ENCODE results near the gene DRAXIN. TPM values are rescaled to one million over a fixed set of nuclear protein-coding genes. Genes with fewer than 3 reads are reported as not detected.

The DRAXIN gene
- total RNA-seq, 1 experiment from 2014 or later: 20.5 TPM

DNA sequence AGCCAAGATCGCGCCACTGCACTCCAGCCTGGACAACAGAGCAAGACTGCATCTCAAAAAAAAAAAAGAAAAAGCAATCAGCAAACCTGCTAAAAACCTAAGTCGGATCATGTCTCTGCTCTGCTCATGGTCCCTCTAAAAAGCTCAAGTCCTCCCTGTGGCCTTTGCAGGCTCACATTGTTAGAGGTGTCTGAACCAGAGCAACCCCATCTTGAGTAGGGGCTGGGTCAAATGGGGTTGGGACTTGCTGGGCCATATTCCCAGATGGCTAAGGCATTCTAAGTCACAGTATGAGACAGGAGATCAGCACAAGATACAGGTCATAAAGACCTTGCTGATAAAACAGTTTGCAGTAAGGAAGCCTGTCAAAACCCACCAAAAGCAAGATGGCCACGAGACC lies 3.0 kb upstream of the DRAXIN start:
- H3K27me3 ChIP-seq (ENCODE audit: insufficient read depth, low read length): no peaks in the 10 kb centered on the region; the same call in 1 of the 2 replicates
- H4K91ac ChIP-seq (ENCODE audit: insufficient read length, low read depth, low read length): no peak overlapping the region
- H3K23me2 ChIP-seq (ENCODE audit: insufficient read length, low read depth, low read length, poor library complexity, severe bottlenecking): peaks cover 20% of the 10 kb centered on the region
- H3T11ph ChIP-seq (ENCODE audit: low read length): no peak overlapping the region
- Mint-ChIP-seq H3K4me3 (peak overlapping the region in 1 of 2 experiments; percentile 59; a peak in 3 of 5 replicates), H3K36me3 (ENCODE audit: insufficient read depth in 1 of 3, low read depth in 3 of 3) (peaks cover 7 to 25% (median 19%) of the 10 kb centered on the region in 3 experiments; a peak in 6 of 7 replicates), H3K9me3 (no peaks in the 10 kb centered on the region), H3K4me1 (peaks cover 57 to 76% of the 10 kb centered on the region in 2 experiments), H3K27me3 (ENCODE audit: low read depth) (peaks cover 7% of the 10 kb centered on the region), H3K27ac (peak overlapping the region; percentile 40 to 97 (median 57); a peak in 6 of 7 replicates)
- TF ChIP-seq, protein P1, sequence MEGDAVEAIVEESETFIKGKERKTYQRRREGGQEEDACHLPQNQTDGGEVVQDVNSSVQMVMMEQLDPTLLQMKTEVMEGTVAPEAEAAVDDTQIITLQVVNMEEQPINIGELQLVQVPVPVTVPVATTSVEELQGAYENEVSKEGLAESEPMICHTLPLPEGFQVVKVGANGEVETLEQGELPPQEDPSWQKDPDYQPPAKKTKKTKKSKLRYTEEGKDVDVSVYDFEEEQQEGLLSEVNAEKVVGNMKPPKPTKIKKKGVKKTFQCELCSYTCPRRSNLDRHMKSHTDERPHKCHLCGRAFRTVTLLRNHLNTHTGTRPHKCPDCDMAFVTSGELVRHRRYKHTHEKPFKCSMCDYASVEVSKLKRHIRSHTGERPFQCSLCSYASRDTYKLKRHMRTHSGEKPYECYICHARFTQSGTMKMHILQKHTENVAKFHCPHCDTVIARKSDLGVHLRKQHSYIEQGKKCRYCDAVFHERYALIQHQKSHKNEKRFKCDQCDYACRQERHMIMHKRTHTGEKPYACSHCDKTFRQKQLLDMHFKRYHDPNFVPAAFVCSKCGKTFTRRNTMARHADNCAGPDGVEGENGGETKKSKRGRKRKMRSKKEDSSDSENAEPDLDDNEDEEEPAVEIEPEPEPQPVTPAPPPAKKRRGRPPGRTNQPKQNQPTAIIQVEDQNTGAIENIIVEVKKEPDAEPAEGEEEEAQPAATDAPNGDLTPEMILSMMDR (conservative IDR thresholded peaks at IDR 0.05): no peak
- DNase-seq: no peak
- no peaks in the 10 kb centered on the region for H4K20me1 ChIP-seq (ENCODE audit: control insufficient read depth, insufficient read depth, insufficient read length)
- no peak overlapping the region for H4K8ac ChIP-seq (replicated peaks; ENCODE audit: insufficient read length, low read depth, low read length)
- H3K4ac ChIP-seq (ENCODE audit: low read depth, low read length): no peak overlapping the region
- no peak overlapping the region for H2AK5ac ChIP-seq (ENCODE audit: insufficient read length, low read length)
- H4K5ac ChIP-seq (ENCODE audit: insufficient read length, low read depth, low read length): no peak overlapping the region
- H3K79me2 ChIP-seq (ENCODE audit: insufficient read depth, low read length): peaks cover 33% of the 10 kb centered on the region; the same call in 1 of the 2 replicates
- no peak overlapping the region for H2BK20ac ChIP-seq (ENCODE audit: low read depth, low read length, poor library complexity, severe bottlenecking)
- H3K56ac ChIP-seq (ENCODE audit: insufficient read length, low read depth, low read length): no peak overlapping the region
- no peak overlapping the region for H2BK5ac ChIP-seq (ENCODE audit: insufficient read length, low read length)
- H2BK15ac ChIP-seq (ENCODE audit: low read depth, low read length): no peak overlapping the region
- peaks cover 16% of the 10 kb centered on the region; the same call in 1 of the 2 replicates for H3K4me1 ChIP-seq (ENCODE audit: insufficient read depth, low read length)
- H3K14ac ChIP-seq (ENCODE audit: insufficient read depth, low read length): no peak overlapping the region
- H3K9me3 ChIP-seq (ENCODE audit: control insufficient read depth, low read depth, low read length): no peaks in the 10 kb centered on the region
- H2AFZ ChIP-seq (ENCODE audit: low read length): no peak overlapping the region
- WGBS (ENCODE audit: extremely low coverage, insufficient read length, low lambda C conversion rate): no CpG with 5 or more reads among the region's 4 CpGs
- no peak overlapping the region for H3K4me2 ChIP-seq (ENCODE audit: insufficient read depth, insufficient read length, low read length)
- H3K9ac ChIP-seq (ENCODE audit: extremely low read depth, insufficient read length, low read length): no peak overlapping the region
- no peak overlapping the region for H3K23ac ChIP-seq (ENCODE audit: insufficient read length, low read depth, low read length)
- no peak overlapping the region for H3K18ac ChIP-seq (ENCODE audit: insufficient read length, low read depth, low read length)
- H3K27ac ChIP-seq (ENCODE audit: insufficient read length, low read depth, low read length): no peak overlapping the region
- no peak overlapping the region for H2BK12ac ChIP-seq (ENCODE audit: insufficient read length, low read depth, low read length)
- H3K79me1 ChIP-seq (ENCODE audit: insufficient read depth, low read depth, low read length, poor library complexity, severe bottlenecking): no peaks in the 10 kb centered on the region
- no peak overlapping the region for H2BK120ac ChIP-seq (ENCODE audit: low read depth, low read length, poor library complexity, severe bottlenecking)

Measured in H9 (cell line).